ENCODE data around the gene B2M. TPM values are rescaled to one million over a fixed set of nuclear protein-coding genes. Genes with fewer than 3 reads are reported as not detected.

B2M gene
- polyA plus RNA-seq, 1 donor (not counting 4 experiments of a cell fraction or from before 2014, with no cell fraction given): 3,098 TPM

- FAIRE-seq (no peak), DNase-seq (ENCODE audit: low read depth, low spot score) (no peak)
- no peaks in the 10 kb centered on the region for H4K20me1 ChIP-seq (ENCODE audit: control insufficient read depth, extremely low read depth, insufficient read depth, low read length)
- peaks cover 7% of the 10 kb centered on the region for H3K27me3 ChIP-seq (ENCODE audit: control insufficient read depth, extremely low read depth, insufficient read depth, low read length)
- no peaks in the 10 kb centered on the region for H3K9me3 ChIP-seq (ENCODE audit: control insufficient read depth, low read depth, low read length)
- H3K36me3 ChIP-seq (ENCODE audit: control insufficient read depth in 2 of 2, extremely low read depth in 1 of 2, insufficient read depth in 2 of 2, low read length in 2 of 2): no peaks in the 10 kb centered on the region
- no peak overlapping the region for H3K27ac ChIP-seq (ENCODE audit: control insufficient read depth, insufficient read depth, low read length)
- H3K4me1 ChIP-seq (ENCODE audit: control insufficient read depth, extremely low read depth, insufficient read depth, low read length): no peaks in the 10 kb centered on the region
- no peak overlapping the region for H3K9ac ChIP-seq (ENCODE audit: control insufficient read depth, extremely low read depth, insufficient read depth, low read length)
- no peaks in the 10 kb centered on the region for H3K9me1 ChIP-seq (ENCODE audit: control insufficient read depth, extremely low read depth, insufficient read depth, low read length)
- TF ChIP-seq CTCF (optimal IDR thresholded peaks at IDR 0.05 in 1 of 3, IDR thresholded peaks at IDR 0.05 in 1 of 3, conservative IDR thresholded peaks at IDR 0.05 in 1 of 3; ENCODE audit: extremely low read depth in 1 of 3, insufficient read depth in 2 of 3, low read length in 3 of 3): no peak
- no peak for TF ChIP-seq EZH2 (IDR thresholded peaks at IDR 0.05; ENCODE audit: low read length)
- dilution Hi-C loops (cut with MboI; ENCODE audit: extremely low pct_ligation_motif_present, low sequenced_read_pairs): no loop called here
- no peak overlapping the region for H2AFZ ChIP-seq (ENCODE audit: control insufficient read depth, low read length)
- no peak overlapping the region for H3K4me3 ChIP-seq (ENCODE audit: control insufficient read depth in 2 of 3, extremely low read depth in 1 of 3, insufficient read depth in 2 of 3, low read depth in 1 of 3, low read length in 3 of 3)
- no peaks in the 10 kb centered on the region for H3K79me2 ChIP-seq (ENCODE audit: control insufficient read depth, insufficient read depth, low read length)
- H3K4me2 ChIP-seq (ENCODE audit: control insufficient read depth, extremely low read depth, insufficient read depth, low read depth, low read length): no peak overlapping the region
Measured at GRCh38 chr15:44673639-44674038, 37.7 kb upstream of the B2M start.

GRCh38 chr15:44675911-44676310 lies 35.4 kb upstream of the B2M start:
- Histone ChIP-seq H3K9me1 (ENCODE audit: control insufficient read depth, extremely low read depth, insufficient read depth, low read length) (no peaks in the 10 kb centered on the region), H3K27ac (ENCODE audit: control insufficient read depth, insufficient read depth, low read length) (no peak overlapping the region), H3K4me2 (ENCODE audit: control insufficient read depth, extremely low read depth, insufficient read depth, low read depth, low read length) (no peak overlapping the region), H3K9me3 (ENCODE audit: control insufficient read depth, low read depth, low read length) (no peaks in the 10 kb centered on the region), H4K20me1 (ENCODE audit: control insufficient read depth, extremely low read depth, insufficient read depth, low read length) (no peaks in the 10 kb centered on the region), H2AFZ (ENCODE audit: control insufficient read depth, low read length) (no peak overlapping the region), H3K4me1 (ENCODE audit: control insufficient read depth, extremely low read depth, insufficient read depth, low read length) (no peaks in the 10 kb centered on the region), H3K36me3 (ENCODE audit: control insufficient read depth in 2 of 2, extremely low read depth in 1 of 2, insufficient read depth in 2 of 2, low read length in 2 of 2) (no peaks in the 10 kb centered on the region), H3K27me3 (ENCODE audit: control insufficient read depth, extremely low read depth, insufficient read depth, low read length) (peaks cover 7% of the 10 kb centered on the region), H3K79me2 (ENCODE audit: control insufficient read depth, insufficient read depth, low read length) (no peaks in the 10 kb centered on the region), H3K9ac (ENCODE audit: control insufficient read depth, extremely low read depth, insufficient read depth, low read length) (no peak overlapping the region), H3K4me3 (ENCODE audit: control insufficient read depth in 2 of 3, extremely low read depth in 1 of 3, insufficient read depth in 2 of 3, low read depth in 1 of 3, low read length in 3 of 3) (no peak overlapping the region)
- TF ChIP-seq EZH2 (IDR thresholded peaks at IDR 0.05; ENCODE audit: low read length) (no peak), CTCF (optimal IDR thresholded peaks at IDR 0.05 in 1 of 3, IDR thresholded peaks at IDR 0.05 in 1 of 3, conservative IDR thresholded peaks at IDR 0.05 in 1 of 3; ENCODE audit: extremely low read depth in 1 of 3, insufficient read depth in 2 of 3, low read length in 3 of 3) (no peak)
- dilution Hi-C loops (cut with MboI; ENCODE audit: extremely low pct_ligation_motif_present, low sequenced_read_pairs): no loop called here
- FAIRE-seq (no peak), DNase-seq (ENCODE audit: low read depth, low spot score) (no peak)

Measured in keratinocyte (primary cell).